MV-4-11 (cell line): Measurements from ENCODE around the gene INPP5D.
A peak's percentile ranks its signal among the peaks of the same experiment; 100 is the strongest.

ENCODE experiments used
- DNase-seq: peaks from one replicate; lab custom pipeline; 2025; lab: John Stamatoyannopoulos, UW

The INPP5D gene

GRCh38 chr2:233209533-233210171 lies 149.5 kb downstream of the INPP5D start:
- DNase-seq = no peak

- no peak for DNase-seq
Measured at GRCh38 chr2:233210281-233210680, 150.1 kb downstream of the INPP5D start.

- no peak for DNase-seq
Measured at GRCh38 chr2:233210843-233211547, 150.9 kb downstream of the INPP5D start.

GRCh38 chr2:233211548-233211895 lies 151.4 kb downstream of the INPP5D start:
- DNase-seq = no peak

GRCh38 chr2:233213011-233213410 lies 152.9 kb downstream of the INPP5D start:
- DNase-seq = no peak

GRCh38 chr2:233213975-233214374 lies 153.8 kb downstream of the INPP5D start:
- no peak for DNase-seq

- DNase-seq = peak; percentile 42
Measured at GRCh38 chr2:233217892-233218377, 157.8 kb downstream of the INPP5D start.

- no peak for DNase-seq
Measured at GRCh38 chr2:233218836-233219235, 158.7 kb downstream of the INPP5D start.

- no peak for DNase-seq
Measured at GRCh38 chr2:233219848-233220247, 159.7 kb downstream of the INPP5D start.

- no peak for DNase-seq
Measured at GRCh38 chr2:233221378-233222063, 161.4 kb downstream of the INPP5D start.

GRCh38 chr2:233223059-233223894 lies 163.1 kb downstream of the INPP5D start:
- DNase-seq = peak; percentile 93

GRCh38 chr2:233225230-233226068 lies 165.3 kb downstream of the INPP5D start:
- DNase-seq = peak; percentile 23

GRCh38 chr2:233226511-233227031 lies 166.4 kb downstream of the INPP5D start:
- no peak for DNase-seq

- no peak for DNase-seq
Measured at GRCh38 chr2:233227346-233227978, 167.3 kb downstream of the INPP5D start.

- no peak for DNase-seq
Measured at GRCh38 chr2:233228376-233228775, 168.2 kb downstream of the INPP5D start.

- DNase-seq = peak; percentile 77
Measured at GRCh38 chr2:233233618-233234230, 173.6 kb downstream of the INPP5D start.

GRCh38 chr2:233234264-233234663 lies 174.1 kb downstream of the INPP5D start:
- peak; percentile 36 for DNase-seq

GRCh38 chr2:233234996-233235395 lies 174.9 kb downstream of the INPP5D start:
- DNase-seq = no peak

- DNase-seq = no peak
Measured at GRCh38 chr2:233235977-233236376, 175.8 kb downstream of the INPP5D start.
